ENCODE results near the gene AMER2.

AMER2 gene

DNA sequence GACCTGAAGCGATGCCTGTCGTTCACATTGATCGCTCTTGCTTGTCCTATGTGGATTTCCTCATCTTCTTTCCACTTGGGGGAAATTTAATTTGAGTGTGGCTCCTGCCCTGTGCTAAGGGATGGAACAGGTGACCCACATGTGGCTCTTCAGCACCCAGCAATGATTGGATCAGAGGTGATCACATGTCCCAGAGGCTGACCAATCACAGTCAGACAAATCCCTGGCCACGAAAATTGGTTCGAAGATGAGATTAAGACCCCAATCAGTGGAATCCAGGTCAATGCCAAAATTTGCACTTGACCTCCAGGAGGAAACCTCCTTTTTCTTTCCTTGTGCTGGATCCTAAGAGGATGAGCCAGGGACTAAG is 23.7 kb downstream of the AMER2 start:
- no peak for DNase-seq

DNA sequence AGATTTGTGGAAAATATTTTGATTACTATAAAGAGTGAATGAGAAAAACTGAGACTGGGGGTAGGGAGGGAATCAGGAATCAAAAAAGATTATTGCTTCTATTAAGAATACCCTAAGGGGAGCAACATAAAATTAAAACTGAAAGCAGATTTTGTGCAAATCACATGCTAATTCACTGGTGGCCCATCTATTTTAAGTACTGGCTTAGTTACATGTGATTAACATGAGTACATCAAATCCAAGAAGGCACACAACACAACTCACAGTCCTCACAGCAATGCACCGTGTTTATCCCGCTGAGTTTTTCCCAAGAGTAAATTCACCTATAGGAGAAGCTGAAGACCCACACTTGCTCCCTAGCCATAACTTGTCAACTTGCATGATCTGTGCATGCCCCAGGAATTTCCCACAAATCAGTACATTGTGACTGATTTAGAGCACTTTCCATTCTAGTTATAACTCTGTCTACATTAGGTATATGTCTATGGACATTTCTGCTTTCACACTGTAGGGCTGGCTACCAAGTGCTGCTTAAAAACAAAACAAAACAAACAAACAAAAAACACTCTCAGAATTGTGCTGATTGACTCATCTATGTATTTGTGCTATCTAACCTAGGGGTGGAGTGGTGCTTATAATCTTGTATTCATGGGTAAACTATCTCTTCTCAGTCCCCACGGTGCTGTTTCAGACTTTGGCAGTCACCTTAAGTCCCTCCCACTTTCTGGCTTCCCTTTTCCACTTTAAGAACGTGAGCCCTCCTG is 24.3 kb downstream of the AMER2 start:
- DNase-seq, result no peak

DNA sequence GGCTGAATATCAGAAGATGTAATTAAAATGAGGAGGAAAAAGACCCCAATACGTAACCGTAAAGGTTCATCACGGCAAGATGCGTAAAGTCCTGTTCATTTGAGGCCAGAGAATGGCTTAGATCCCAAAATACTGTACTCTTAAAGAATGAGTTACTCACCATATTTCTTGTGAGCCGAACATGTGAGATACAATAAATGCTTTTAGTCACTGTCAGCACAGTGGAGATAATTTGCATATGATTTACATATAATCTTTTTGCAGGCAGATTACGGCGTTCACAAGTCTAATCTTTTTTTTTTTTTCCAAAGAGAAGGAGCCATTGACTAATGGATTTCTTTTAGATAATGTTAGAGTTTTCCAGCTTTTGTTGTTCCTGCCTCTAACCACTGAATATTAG is 28.4 kb downstream of the AMER2 start:
- DNase-seq, result no peak

DNA sequence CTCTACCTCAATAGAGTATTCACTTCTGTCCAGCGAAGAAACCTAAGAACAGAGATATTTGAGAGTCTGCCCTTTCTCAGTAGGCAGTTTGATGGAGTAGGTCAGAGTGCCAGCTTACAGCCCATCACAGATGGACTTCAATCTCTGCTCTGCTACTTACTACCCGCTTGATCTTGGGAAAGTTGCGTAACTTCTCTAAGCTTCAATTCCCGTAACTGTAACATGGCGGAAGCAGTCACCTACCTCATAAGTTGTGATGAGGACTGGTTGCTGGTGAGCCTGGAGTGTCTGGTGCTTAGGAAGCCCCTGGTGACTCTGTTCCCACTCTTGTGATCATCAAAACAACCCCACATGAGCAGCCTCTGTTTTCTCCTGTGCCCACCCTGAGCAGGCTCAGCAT is 31.0 kb downstream of the AMER2 start:
- no peak for DNase-seq

DNA sequence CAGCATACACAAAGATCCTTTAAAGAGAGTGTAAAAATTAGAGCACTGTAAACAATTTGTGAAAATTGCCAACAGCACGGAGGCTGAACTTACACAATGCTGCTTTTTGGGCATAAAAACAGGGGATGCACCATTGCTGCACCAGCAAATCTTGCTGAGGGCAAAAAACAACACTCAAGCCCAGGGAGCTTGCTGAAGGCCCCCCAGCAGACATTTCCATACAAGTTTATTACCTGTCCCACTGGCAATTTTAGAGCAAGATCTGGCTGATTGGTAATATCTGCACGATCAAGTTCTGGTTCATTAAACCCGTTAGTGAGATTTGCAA is 34.3 kb downstream of the AMER2 start:
- DNase-seq, result no peak

DNA sequence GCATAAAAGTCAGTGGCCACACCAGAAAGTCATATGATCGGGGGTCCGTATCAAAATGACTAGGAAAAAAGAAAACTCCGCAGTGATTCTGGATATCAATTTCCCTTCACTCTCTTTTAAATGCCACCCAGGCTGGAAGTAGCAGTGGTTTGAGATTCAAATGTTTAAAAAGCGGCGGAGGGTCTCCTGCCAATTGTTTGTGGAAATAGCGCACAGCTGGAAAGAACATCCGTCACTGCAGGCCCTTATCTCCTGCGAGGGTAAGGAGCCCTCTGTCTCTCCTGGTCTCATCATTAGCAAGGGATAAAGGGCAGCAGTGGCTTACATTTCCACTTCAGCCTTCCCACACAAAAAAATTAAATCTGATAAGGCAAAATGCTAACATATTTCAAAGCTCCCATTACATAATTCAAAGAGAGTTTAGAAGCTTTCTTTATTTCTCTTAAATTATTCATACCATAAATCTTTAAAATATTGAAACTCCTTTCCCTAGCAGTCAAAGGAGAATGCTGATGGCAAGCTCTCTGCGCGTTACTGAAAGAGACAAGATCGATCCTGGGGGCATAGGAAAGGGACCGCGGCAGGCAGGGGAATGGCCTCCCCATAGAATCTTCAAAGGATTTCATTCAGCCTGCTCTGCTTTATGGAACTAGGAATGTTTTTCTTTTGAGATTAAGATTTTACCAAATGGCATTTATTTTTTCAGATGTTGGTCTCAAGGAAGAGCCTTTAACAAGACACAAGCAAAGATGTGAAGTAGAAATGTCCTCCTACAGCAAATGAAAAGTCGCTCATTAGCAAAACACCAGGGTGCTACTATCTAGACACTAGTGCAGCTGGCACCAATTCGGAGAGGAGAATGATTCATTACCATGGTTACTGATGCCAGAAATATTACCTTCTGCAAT is 35.0 kb downstream of the AMER2 start:
- DNase-seq, result no peak

DNA sequence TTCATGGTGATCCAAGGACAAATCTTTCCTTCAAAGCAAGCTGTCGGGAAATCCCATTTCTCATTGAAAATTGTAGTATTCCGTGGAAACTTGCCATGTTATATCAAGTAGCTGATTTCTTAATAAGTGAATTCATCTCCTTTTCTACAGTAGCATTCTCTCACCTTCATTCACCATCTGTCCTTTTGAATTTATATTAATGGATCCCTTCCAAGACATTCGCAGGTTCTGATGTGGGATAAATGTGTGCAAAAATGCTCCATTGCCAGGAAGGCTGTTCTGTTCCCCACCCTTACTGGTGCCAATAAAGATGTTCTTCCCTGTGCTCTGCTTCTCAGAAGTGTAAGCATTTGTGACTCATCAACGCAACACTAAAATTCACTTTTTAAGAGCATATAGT is 36.2 kb downstream of the AMER2 start:
- DNase-seq, result no peak

DNA sequence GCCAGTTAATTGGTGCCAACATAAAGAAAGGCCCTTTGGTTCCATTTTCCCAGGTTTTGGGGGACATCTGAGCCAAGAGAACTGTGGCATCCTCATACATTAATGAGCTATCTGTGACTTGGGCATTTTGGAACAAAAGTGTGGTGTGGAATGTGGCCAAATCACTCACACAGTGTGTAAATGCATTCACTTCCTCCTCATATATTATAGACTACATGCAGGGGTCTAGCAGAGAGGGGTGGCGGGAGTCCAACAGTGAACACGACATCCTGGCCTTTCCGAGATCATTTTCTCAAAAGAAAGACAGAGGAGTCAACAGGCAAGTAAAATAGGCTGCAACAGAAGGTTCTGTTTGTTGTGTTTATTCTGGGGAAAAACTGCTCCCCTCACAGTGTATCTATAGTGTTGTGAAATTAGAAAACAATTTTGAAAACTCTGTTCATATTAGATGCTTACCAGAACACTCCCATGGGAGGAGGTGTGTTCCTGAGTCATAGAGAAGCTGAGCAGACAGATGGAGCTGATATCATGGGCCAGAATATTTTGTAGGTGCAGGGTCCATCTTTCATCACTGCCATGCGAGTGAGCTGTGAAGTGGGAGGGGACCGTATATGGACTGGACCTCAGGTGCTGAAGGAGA is 39.2 kb downstream of the AMER2 start:
- DNase-seq, result no peak

DNA sequence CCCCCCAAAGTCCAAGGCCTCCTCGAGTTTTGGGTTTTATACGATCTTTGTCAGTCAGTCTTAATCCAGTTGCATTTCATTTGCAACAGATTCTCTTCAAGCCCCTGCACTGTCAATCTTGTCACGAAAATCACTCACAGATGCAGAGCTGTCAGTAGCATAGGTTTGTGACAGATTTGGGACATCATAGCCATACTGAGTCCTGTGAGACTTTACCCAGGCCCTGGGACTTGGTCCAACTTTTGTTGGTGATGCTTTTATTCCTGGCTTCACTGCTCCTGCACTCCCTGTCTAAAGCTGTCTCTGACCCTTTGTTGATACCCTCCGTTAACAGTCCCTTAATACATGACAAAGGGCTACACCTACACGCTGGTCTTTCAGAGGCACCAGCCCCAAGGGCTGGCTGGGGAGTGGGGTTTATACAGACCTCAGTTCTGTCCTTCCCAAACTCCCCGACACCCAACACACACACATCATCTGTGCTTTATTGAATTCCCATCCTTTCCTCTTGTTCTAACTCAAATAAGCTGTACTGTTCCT is 40.1 kb downstream of the AMER2 start:
- DNase-seq, result no peak

DNA sequence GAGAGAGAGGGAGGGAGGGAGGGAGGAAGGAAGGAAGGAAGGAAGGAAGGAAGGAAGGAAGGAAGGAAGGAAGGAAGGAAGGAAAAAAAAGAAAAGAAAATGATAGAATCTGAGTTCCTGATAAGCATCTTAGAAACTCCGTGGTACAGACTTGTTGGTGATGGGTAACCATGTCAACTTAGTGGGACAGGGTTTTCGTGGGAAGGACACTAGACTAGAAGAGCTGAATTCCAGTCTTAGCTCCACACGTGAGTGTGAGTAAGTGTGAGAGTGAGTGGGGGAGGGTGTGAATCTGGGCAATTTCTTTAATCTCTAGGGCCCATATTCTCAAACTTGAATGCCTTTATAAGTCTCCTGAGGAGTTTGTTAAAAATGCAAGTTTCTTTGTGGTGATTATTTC is 41.1 kb downstream of the AMER2 start:
- DNase-seq, result no peak

DNA sequence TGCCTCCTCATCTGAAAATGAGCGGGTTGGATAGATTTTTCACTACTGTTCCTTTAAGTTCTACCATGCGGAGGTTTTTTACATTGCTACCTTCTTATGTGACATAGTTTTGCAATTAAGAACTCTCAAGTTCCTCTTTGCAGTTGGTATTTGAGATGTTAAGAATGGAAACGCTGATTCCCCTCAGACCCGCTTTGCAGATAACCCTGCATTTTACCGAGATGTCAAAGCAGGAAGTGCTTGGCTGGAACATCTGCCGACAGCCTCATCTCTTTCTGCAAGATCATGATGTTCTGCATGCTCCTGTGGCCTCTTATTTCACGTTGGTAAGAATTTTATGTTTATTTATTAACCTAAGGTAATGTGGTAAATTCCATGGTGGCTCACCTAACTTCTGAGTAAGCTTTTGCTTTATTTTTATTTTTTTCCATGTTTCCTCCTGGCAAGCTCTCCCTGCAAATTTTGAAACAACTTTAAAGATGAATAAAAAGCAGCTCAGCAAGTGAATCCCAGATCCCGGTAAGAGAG is 53.6 kb downstream of the AMER2 start:
- no peak for DNase-seq

DNA sequence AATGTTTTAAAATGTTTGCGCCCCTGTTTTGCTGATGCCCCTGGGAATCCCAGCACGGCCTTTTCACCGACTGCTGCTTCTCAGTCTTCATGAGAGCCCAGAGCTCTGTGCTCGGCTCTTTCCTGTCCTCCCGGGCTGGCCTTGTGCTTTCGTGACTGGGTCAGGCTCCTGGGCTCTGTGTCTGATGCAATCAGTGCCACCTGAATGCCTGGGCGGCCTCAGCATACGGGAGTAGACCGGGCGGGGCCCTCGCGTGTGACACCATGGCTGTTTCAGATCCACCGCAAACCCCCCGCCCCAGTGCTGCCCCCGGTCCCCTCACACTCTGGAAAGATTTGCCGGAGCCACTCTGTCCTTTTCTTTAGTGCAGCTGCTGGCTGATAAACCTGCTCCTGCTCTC is 54.8 kb downstream of the AMER2 start:
- no peak for DNase-seq

DNA sequence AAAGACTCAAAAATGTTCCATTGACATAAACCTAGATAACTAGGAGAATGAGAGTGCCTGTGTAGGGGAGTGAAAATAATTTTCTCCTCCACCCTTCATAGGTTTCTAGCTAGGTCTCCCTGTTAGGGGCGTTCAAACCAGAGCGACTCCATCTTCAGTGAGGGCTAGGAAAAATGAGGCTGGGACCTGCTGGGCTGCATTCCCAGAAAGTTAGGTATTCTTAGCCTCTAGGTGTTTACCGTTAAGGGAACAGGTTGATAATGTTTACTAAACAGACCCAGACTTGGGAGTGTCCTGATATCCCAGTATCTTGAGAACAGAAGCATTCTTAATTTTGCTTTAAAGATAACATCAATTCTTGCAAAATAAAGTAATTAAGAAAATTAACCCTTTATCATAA is 56.0 kb downstream of the AMER2 start:
- DNase-seq, result no peak

DNA sequence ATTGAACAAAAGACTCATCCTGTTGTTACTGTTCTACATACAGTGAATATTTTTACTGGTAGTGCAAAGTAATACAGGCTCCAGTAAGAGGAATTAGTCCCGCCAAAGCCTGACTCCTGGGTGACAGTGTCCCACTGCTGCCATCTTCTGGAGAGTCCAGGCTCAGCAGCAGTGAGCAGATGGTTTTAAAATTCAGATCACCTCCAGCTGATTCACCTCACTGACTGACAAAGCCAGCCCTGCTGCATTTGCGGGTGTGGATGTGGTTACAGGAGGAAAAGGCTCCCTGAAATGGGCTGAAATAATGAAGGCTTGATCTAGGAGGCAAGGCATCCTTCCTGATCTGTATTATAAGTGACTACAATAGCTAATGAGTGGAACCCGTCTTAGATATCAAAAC is 57.9 kb downstream of the AMER2 start:
- peak; percentile 54 for DNase-seq

DNA sequence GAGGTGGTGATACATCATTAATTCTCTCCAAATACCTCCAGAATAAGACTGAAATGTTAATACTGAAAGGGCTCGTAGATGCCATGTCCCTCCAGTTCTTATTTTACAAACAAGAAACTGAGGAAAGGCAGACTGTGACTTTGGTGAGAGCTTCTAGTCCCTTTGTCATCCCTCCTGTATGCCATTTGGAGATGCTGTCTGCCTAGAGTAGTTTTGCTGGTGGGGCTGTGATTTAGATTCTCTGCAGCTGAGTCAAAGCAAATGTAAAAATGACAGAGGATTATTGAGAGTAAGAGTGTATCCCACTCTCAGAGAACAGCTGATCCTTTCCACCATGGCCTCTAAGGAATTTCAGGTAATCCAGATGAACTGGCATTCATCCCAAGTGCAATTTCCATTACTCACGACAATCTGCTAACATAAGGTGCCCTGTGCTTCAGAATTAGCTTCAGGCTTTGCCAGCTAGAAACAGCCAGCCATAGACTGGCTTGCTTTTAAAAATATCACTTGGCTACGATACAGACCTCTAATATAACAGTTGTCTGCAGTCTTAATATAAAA is 59.3 kb downstream of the AMER2 start:
- no peak for DNase-seq

All from DMS79 treated with DMSO at 0.1 percent for 48 hours (cell line).